ENCODE results near the gene SPOCK3. TPM values are rescaled to one million over a fixed set of nuclear protein-coding genes. Genes with fewer than 3 reads are reported as not detected.

The SPOCK3 gene
- total and polyA plus RNA-seq, 2 experiments from 2014 or later = 1.6 to 4.1 TPM

DNA sequence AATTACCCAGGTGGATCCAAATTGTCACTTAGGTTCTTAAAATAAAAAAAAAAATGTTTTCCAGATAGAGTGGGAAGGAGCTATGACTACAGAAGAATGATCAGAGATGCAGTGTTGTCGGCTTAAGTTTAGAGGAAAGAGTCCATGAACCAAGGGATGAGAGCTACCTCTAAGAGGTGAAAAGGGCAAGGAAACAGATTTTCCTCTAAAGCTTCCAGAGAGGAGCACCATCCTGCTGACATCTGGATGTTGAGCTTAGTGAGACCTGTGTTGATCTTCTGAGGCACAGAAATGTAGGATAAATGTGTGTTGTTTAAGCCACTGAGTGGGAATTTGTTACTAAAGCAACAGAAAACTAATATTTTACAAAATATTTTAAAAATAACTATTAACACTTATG, 498.7 kb downstream of the SPOCK3 start:
- Histone ChIP-seq H3K27me3 (ENCODE audit: insufficient read depth) (no peaks in the 10 kb centered on the region), H3K36me3 (ENCODE audit: insufficient read depth) (no peaks in the 10 kb centered on the region), H3K4me2 (no peak overlapping the region), H3K4me3 (no peak overlapping the region), H4K20me1 (replicated peaks; ENCODE audit: insufficient read depth) (no peaks in the 10 kb centered on the region), H2AFZ (no peak overlapping the region), H3K27ac (ENCODE audit: low read depth) (no peak overlapping the region), H3K4me1 (ENCODE audit: insufficient read depth) (no peaks in the 10 kb centered on the region), H3K79me2 (replicated peaks; ENCODE audit: insufficient read depth) (no peaks in the 10 kb centered on the region), H3F3A (replicated peaks; ENCODE audit: low read depth) (no peaks in the 10 kb centered on the region), H3K9me2 (ENCODE audit: insufficient read depth) (peaks cover 3% of the 10 kb centered on the region)
- TF ChIP-seq ETS1 (IDR thresholded peaks at IDR 0.05) (no peak), JUNB (IDR thresholded peaks at IDR 0.05; ENCODE audit: unreplicated experiment) (no peak), ZNF331 (CRISPR knock-in tag; IDR thresholded peaks at IDR 0.05; ENCODE audit: low read depth) (no peak), ZNF114 (CRISPR knock-in tag; IDR thresholded peaks at IDR 0.05) (no peak), EZH2 (IDR thresholded peaks at IDR 0.05; ENCODE audit: low read depth, unreplicated experiment) (no peak), EZH2phosphoT487 (IDR thresholded peaks at IDR 0.05; ENCODE audit: unreplicated experiment) (no peak), STAT1 (IDR thresholded peaks at IDR 0.05; ENCODE audit: unreplicated experiment) (no peak), NANOG (IDR thresholded peaks at IDR 0.05; ENCODE audit: borderline replicate concordance) (no peak), CREB1 (CRISPR knock-in tag; IDR thresholded peaks at IDR 0.05; ENCODE audit: low read depth) (no peak), POLR2AphosphoS5 (IDR thresholded peaks at IDR 0.05; ENCODE audit: low read depth) (no peak)
- TF ChIP-seq, protein P1, sequence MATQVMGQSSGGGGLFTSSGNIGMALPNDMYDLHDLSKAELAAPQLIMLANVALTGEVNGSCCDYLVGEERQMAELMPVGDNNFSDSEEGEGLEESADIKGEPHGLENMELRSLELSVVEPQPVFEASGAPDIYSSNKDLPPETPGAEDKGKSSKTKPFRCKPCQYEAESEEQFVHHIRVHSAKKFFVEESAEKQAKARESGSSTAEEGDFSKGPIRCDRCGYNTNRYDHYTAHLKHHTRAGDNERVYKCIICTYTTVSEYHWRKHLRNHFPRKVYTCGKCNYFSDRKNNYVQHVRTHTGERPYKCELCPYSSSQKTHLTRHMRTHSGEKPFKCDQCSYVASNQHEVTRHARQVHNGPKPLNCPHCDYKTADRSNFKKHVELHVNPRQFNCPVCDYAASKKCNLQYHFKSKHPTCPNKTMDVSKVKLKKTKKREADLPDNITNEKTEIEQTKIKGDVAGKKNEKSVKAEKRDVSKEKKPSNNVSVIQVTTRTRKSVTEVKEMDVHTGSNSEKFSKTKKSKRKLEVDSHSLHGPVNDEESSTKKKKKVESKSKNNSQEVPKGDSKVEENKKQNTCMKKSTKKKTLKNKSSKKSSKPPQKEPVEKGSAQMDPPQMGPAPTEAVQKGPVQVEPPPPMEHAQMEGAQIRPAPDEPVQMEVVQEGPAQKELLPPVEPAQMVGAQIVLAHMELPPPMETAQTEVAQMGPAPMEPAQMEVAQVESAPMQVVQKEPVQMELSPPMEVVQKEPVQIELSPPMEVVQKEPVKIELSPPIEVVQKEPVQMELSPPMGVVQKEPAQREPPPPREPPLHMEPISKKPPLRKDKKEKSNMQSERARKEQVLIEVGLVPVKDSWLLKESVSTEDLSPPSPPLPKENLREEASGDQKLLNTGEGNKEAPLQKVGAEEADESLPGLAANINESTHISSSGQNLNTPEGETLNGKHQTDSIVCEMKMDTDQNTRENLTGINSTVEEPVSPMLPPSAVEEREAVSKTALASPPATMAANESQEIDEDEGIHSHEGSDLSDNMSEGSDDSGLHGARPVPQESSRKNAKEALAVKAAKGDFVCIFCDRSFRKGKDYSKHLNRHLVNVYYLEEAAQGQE (IDR thresholded peaks at IDR 0.05; ENCODE audit: unreplicated experiment) = no peak
- Mint-ChIP-seq H3K27ac (no peak overlapping the region), H3K27me3 (ENCODE audit: insufficient read depth, low read depth, poor library complexity) (no peaks in the 10 kb centered on the region), H3K4me1 (peaks cover 4% of the 10 kb centered on the region; the same call in 1 of the 3 replicates), H3K4me3 (no peak overlapping the region), H3K36me3 (ENCODE audit: low read depth) (no peaks in the 10 kb centered on the region), H3K9me3 (no peaks in the 10 kb centered on the region)
- DNase-seq (ENCODE audit: low spot score) = peak; percentile 15
- ATAC-seq = no peak

- Histone ChIP-seq H4K20me1 (replicated peaks; ENCODE audit: insufficient read depth) (no peaks in the 10 kb centered on the region), H3K4me1 (ENCODE audit: insufficient read depth) (no peaks in the 10 kb centered on the region), H3F3A (replicated peaks; ENCODE audit: low read depth) (no peaks in the 10 kb centered on the region), H3K36me3 (ENCODE audit: insufficient read depth) (no peaks in the 10 kb centered on the region), H3K79me2 (replicated peaks; ENCODE audit: insufficient read depth) (no peaks in the 10 kb centered on the region), H3K27me3 (ENCODE audit: insufficient read depth) (no peaks in the 10 kb centered on the region), H3K27ac (ENCODE audit: low read depth) (no peak overlapping the region), H2AFZ (no peak overlapping the region), H3K9me2 (ENCODE audit: insufficient read depth) (peaks cover 1% of the 10 kb centered on the region; the same call in 1 of the 2 replicates), H3K4me2 (no peak overlapping the region), H3K4me3 (no peak overlapping the region)
- no peak overlapping the region for H3K4me3 Mint-ChIP-seq
- ATAC-seq (no peak), DNase-seq (ENCODE audit: low spot score) (no peak)
- H3K4me1 Mint-ChIP-seq = peaks cover 4% of the 10 kb centered on the region; the same call in 1 of the 3 replicates
- H3K9me3 Mint-ChIP-seq = no peaks in the 10 kb centered on the region
- H3K36me3 Mint-ChIP-seq (ENCODE audit: low read depth) = no peaks in the 10 kb centered on the region
- H3K27ac Mint-ChIP-seq = no peak overlapping the region
- no peaks in the 10 kb centered on the region for H3K27me3 Mint-ChIP-seq (ENCODE audit: insufficient read depth, low read depth, poor library complexity)
- TF ChIP-seq POLR2AphosphoS5 (IDR thresholded peaks at IDR 0.05; ENCODE audit: low read depth) (no peak), CREB1 (CRISPR knock-in tag; IDR thresholded peaks at IDR 0.05; ENCODE audit: low read depth) (no peak), JUNB (IDR thresholded peaks at IDR 0.05; ENCODE audit: unreplicated experiment) (no peak), CTCF (conservative IDR thresholded peaks at IDR 0.05; ENCODE audit: low read depth in 2 of 2) (no peak), ZNF331 (CRISPR knock-in tag; IDR thresholded peaks at IDR 0.05; ENCODE audit: low read depth) (no peak), EZH2phosphoT487 (IDR thresholded peaks at IDR 0.05; ENCODE audit: unreplicated experiment) (no peak)
Measured at GRCh38 chr4:166734797-166735196, 499.5 kb downstream of the SPOCK3 start.

All from GM23338 (cell line).